NCI-H460 (cell line): Measurements from ENCODE around the gene FAM83G. TPM values are rescaled to one million over a fixed set of nuclear protein-coding genes. Genes with fewer than 3 reads are reported as not detected.

Experiments
- DNase-seq: peaks from one replicate; pipeline ENCODE4 v3.0.0-alpha.2; 2016; ENCODE audit warnings: low read depth; ENCODE audit errors: extremely low read depth
- total RNA-seq: library from RNA; depleted of rRNA; stranded (reverse); fragments of >200 nt; shearing (Covaris generic); gene quantifications from 2 replicates; pipeline ENCODE4 v1.2.3, GENCODE V29; 2014

Gene FAM83G
- total RNA-seq, 1 experiment from 2014 or later = 17.8 TPM

DNA sequence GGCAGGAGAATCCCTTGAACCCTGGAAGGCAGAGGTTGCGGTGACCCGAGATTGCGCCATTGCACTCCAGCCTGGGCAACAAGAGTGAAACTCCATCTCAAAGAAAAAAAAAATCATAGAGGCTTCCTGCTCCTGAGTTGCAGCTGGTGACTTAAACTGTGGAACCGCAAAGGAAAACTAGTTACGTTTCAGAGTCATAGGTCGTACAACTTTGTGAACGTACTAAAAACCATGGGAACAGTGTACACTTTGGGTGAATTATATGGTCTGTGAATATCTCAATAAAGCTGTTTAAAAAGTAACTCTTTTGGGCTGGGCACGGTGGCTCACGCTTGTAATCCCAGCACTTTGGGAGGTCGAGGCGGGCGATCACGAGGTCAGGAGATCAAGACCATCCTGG, 29.0 kb downstream of the FAM83G start:
- DNase-seq = no peak

DNA sequence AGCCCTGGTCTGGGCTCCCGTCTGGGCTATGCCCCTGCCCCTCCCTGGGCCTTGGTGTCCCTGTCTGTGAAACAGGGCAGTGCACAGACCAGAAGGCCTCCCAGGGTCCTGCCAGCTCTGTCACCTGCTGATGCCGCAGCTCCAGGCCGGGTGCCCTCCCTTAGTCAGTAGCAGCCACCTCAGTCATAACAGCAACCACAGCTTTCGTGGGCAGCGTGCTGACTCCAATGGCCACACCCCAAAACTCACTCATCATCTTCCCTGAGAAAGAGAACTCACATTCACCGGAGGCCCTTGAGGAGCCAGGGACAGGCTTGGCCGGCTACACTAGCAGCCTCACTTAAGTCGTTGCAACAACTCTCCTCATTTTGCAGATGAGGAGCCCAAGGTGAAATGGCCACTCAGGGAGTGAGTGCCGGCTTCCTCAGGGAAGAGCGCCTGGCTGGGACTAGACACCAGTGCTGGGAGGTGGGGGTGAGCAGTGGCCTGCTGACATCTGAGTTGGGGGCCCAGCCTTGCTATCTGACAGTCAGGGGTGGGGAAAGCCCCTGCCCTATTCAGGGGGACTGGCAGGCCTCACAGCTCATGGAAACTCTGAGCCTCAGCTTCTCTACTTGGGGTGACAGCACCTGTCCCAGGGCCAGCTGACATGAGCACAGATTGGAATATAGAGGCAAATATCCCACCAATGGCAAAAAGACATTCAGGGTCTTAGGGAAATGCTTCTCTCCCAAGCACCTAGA, 30.0 kb downstream of the FAM83G start:
- DNase-seq = no peak

DNA sequence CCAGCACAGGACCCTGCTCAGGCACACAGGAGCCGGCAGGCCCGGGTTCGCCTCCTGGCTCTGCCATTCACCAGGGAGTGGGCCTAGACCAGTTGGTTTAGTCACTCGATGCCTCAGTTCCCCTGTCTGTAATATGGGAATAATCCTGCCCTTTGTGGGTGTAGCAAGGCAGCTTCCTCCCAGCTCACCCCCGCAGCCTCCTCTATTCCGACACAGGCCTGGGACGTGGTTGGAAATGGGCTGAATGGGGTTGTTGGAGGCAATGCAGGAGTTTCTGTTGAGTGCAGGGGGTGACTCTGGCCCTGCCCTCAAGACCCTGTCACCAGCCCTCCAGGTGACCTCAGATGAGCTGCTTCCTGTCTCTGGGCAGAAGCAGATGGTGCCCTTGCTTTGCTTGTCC, 32.8 kb downstream of the FAM83G start:
- DNase-seq = no peak

DNA sequence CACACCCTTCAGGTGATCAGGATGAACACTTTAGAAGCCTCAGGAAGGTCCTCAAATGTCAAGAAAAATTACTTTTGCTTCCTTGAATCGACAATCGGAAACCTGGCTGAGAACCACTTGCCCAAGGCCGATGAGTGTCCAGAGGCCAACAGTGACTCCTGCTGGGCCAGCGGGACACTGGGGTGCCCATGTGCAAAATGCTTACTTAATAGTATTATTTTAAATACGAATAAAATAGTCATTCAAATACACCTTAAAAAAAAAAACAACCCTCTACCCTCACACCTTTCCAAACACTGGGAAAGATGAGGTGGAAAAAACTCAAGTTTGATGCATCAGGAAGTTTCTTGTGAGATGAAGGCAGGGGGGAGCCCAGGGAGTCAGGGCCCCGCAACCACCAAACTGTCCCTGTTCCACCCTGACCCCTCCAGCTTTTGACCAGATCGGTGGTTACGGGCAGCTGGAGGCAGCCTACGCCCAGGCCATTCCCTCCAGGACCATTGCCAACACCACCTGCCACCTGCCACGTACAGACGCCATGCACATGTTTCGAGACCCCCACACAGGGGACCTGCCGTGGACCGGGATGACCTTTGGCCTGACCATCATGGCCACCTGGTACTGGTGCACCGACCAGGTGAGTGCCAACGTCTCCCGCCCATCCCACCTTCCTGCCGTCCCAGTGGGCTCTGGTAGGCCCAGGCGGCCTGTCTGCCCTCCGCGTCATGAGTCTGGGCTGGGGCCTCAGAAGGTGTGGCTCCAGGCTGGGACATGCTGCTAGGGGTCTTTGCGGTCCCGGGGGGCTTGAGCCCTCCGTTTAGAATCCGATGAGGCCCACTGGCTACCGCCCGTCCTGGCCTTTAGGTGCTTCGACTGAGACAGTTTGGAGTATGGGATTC, 33.7 kb downstream of the FAM83G start:
- DNase-seq = no peak

DNA sequence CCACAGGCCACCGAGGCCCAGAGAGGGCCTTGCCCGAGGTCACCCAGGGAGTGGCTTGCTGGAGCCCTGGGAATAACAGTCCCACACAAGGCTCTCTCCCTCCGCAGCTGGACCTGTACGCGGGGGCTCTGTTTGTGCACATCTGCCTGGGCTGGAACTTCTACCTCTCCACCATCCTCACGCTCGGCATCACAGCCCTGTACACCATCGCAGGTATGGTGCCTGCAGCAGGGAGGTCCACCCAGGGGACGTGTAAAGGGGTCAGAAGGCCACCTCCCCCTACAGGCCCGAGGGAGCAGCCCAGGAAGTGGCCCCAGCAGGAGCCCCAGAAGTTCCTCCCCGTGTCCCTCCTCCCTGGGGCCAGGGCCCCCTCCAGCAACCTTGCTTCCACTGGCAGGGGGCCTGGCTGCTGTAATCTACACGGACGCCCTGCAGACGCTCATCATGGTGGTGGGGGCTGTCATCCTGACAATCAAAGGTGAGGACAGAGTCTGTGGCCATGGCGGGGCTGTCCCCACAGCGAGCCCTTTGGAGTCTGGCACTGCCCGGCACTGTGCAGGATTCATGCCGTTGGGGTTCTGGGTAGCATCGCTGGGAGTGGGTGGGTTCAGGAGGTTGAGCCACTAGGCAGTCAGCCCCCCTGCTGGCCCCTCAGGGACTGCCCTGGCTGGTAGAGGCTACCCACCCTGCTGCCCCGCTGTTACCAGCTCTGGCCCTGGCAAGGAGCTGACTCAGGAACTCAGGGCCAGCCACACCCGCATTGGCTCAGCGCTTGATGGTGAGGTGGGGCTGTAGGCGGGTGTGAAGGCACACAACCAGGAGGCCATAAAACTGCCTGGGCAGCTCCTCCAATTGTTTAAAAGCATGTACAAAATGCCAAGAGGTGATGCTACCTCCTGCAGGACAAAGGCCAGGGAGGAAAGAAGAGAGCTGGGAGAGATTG, 35.3 kb downstream of the FAM83G start:
- DNase-seq = no peak

DNA sequence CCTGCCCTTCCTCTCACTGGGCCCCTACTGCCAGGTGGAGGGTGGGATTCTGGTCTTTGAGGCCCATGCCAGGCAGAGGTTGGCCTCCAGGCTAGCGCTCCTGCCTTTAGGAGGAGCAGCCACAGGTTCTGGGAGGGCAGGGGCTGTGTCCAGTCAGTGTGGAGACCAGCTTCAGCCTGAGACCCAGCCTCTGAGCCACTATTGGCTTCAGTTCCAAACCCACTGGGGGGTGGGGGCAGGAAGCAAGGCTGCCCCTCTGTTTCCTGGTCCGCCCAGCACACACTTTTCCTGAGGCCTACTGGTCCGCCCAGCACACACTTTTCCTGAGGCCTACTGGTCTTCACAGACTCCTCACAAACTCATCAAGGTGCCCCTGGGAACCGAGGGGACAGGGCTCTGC, 36.2 kb downstream of the FAM83G start:
- DNase-seq = no peak

DNA sequence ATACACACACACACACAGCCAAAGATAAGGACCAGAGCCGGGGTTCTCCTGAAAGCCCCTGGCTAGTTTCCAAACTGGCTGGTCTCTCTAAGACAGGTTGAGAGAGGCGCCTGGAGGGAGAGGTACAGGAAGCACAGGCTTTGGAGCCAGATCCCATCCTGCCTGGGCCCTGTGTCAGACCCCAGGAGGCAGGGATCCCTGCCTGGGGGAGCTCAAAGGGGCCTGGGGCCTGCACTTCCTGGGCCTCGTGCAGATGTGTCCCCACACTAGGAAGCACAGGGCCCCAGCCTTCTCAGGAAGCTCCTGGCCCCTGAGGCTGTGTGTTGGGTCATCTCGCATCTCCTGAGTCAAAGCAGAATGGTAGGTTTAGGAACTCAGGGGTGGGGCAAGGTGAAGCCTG, 36.6 kb downstream of the FAM83G start:
- DNase-seq = no peak

DNA sequence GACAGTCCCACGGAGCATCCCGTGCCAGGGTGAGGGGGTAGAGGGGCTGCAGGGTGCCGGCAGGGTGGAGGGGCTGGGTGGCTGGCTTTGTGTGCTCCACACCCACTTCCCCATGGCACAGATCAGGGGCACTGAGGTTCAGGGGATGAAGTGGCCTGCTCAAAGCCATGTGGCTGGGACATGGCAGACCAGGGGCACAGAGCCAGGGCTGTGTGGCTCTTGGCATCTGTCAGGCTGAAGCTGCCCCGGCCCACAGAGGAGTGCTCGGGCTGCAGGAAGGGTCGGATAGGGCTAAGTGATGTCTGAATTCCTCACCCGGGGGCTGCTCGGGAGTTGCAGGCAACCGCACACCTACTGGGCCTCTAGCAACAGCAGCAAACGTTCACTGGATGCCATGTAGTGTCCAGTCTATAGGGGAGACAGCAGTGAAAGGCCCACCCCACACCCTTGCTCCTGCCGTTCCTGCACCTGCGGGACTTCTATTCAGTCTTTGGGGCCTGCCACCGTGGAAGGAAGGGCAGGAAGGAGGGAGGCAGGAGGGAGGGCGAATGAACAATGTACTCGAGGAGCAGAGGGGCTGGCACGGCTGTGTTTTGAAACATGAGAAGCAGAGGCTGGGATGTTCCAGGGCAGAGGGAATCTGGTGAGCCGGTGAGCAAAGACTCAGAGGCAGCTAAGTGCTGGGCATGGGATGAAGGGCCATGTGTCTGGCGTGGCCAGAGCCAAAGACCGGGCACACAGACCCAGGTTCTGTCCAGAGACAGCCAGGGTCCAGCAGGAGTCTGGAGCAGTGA, 37.5 kb downstream of the FAM83G start:
- no peak for DNase-seq

DNA sequence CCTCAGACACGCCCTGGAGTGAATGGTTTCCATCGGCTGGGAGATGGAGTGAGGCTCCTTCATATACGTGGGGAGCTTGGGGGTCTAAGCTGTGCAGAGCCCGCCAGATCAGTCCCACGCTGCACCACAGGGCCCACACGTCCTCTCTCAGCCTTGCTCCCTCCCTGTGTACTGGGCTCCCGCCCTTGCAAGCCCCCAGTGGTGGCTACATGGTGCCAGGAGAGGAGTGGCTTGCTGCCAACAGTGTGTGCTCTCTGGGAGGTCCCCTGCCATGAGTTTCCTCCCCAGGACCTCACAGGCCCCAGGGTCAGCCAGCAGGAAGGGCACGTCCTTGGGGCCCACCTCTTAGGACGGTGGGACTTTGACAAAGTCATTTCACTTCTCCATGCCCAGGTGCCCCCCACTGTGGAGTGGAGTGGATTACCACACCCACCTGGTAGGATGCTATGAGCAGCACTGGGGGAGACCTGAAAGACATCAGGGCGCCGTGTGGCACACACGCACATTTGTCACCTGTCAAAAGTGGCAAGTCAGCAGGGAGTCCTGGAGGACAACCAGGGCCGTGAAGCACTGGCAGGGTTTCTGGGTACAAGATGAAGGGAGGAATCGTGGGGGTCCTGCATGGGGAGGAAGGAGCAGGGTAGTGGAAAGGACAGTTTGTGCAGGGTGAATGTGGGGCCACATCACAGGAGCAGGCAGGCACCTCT, 38.9 kb downstream of the FAM83G start:
- no peak for DNase-seq

DNA sequence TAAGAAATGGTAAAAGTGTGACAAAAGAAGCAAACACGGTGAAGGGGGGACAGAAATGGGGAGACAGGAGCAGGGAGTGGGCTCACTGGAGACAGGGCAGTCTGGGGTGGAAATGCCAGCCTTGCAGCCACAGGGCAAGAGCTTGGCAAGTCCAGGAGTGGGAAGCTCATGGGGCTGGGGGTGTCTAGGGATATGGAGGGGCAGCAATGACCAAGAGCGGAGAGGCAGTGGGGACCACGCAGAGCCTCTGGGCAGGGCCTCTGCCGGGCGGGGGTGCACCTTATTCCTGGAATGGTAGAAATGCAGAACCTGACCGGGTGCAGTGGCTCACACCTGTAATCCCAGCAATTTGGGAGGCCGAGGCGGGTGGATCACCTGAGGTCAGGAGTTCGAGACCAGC, 40.0 kb downstream of the FAM83G start:
- no peak for DNase-seq

DNA sequence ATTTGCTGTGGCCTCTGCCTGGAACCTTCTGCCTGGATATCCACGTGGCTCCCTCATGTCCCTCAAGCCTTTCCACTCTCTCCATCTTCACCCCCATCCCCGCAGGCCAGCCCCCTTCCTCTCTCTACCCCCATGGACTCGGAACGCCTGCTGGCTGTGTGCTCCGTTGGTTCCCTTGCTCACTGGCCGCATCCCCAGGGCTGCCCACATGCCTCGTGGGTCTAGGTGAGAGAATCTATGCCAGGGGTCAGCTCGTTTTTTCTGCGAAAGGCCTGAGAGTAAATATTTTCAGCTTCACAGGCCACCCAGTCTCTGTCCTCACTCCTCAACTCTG, 40.6 kb downstream of the FAM83G start:
- no peak for DNase-seq

DNA sequence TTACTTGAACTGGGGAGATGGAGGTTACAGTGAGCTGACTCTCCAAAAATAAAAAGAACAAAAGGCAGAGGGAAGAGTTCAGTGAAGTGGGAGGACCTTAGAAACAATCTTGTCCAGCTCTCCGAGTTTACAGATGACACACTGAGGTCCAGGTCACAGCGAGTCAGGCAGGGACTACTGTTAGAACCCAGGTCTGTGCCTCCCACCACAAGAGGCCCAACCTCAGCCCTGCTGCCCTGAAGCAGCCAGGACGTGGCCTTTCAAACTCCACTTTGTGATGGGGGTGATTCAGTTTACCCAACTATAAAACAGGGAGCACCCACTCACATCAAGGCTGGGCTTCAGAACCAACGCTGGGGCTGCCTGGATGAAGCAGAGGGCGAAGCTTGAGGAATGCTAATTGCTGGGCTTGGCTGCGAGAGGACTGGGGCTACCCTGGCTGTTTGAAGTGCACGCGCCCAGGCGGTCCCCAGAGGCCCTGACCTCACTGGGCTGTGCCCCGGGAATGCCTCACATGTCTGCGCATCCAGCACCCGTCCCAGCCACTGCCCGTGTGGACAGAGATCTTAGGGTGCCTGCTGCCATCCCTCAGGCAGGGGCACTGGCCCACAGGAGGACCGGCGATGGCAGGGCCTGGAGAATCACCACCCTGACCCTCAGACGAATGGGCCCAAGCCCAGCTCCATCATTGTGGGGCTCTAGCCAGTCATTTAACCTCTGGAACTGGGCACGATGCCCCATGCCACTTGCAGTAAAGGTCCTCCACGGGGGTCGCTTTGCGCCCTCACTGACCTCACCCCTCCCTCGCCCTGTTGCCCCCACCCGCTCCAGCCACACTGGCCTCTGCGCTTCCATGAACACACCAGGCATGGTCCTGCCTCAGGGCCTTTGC, 41.2 kb downstream of the FAM83G start:
- no peak for DNase-seq

DNA sequence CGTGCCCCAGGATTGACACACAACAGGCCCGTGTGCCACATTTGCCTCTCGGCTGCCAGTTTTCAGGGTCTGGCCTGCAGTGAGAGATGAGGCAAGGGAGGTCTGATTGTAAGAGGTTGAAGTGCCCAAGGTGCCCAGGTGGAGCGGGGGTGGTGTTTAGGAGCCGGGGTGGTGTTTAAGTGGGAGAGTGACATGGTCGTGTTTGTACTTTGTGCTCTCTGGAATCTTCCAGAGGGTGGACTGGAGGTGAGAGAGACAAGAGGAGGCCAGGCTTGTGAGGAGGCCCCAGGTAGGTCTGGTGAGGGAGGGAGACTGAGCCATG, 42.1 kb downstream of the FAM83G start:
- DNase-seq = no peak

DNA sequence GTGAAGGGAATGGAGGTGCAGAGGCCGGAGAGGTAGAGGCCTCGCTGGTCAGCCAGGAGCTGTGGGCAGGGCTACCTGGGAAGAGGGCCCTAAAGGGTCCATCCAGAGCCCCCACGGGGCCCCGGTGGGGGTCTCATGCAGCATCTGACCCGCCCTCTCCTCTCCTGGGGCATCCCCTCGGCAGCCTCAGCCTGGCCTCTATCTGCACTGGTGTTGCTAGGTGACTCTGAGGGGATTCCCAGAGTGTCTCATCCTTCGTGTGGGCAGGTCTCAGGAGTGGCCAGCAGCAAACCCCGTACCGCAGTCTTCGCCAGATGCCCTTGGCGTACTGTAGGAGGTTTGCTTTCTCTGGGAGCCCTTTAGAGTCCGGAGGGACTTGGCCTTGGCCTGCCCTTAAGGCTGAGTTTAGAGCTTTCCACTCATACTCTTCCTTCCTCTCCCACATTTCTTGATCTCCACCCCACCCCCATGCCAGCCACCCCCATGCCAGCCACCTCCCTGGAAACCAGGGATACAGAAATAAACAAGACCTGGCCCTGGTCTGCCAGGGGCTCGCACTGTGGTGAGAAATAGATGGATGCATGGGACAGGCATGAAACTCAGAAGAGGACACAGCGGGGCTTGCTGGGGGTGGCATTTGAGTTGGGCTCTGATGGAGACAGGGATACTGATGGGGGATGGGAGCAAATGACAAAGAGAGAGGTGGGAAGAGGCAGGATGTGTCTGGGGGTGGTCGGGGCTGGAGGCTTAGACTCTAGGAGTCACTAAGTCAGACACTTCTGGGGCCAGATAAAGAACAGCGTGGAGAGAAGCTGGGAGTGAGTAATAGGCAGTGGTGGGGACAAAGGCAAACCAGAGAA, 42.7 kb downstream of the FAM83G start:
- DNase-seq = no peak

DNA sequence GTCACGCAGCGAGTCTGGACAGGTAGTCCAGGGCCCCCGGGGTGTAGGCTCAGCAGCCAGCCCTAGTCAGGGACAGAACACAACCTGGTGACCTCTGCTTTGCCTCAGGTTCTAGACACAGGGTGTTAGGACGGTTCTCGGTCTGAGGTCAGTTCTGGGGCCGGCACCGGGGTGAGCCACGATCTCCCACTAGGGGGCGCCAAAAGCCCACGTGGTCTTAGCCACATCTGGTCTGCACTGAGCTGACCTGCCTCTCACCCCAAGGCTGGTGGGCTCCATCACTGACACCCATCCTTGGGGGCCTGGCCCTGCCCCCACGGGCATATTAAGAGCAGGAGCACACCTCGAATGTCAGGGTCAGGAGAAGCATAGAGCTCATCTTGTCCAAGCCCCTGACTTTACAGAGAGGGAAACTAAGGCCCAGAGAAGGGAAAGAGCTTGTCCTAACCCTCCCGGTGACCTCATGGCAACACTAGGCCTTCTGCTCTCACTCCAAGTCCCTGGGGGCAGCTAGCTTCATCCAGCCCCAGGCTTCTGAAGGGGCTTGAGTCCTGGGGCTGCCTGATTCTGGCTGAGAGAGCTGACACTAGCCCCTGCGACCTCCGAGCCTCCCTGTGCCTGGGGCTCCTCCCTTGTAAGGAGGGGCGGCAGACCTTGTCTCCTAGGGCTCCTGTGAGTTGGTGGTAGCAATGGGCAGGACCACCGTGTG, 43.6 kb downstream of the FAM83G start:
- DNase-seq = peak; percentile 65

DNA sequence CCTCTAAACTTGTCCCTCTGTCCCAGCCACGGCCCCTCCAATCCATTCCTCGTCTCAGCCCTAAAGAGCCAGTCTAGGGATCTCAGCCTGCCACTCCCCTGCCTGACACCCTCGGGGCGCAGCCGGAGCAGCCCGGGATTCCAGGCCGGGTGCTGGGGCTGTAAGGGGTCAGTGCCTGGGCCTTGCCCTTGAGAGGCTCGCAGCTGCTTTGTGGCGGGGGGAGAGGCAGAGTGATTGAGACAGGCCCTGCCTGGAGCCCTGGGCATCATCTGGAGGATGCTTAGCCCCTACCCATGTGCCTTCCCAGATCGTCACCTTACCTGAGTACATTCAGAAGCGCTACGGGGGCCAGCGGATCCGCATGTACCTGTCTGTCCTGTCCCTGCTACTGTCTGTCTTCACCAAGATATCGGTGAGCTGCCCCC, 44.3 kb downstream of the FAM83G start:
- no peak for DNase-seq

DNA sequence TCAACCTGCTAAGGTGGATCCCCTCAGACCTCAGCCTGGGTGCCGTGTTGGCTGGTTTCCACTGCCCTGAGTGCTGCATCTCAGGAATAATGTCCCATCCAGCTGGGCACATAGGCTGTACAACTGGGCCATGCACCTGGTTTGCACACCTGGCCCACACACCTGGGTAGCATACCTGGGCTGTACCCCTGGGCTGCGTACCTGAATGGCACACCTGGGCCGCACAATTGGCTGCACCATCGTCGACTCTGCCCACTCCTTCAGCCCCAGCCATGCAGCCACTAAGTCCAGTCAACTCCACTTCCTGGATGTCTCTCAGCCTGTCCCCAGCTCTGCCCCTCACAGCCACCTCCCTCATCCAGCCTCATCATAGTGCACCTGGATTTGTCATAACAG, 44.7 kb downstream of the FAM83G start:
- DNase-seq = no peak
